GM13977 (cell line): ENCODE measurements around the gene PIK3R4.

Source experiments
- DNase-seq: peaks from one replicate; pipeline ENCODE4 v3.0.0; 2012; ENCODE audit warnings: low spot score
- in situ Hi-C: fragments of 300-500 bp; cut with MboI; formaldehyde crosslinking; loops from one replicate; pipeline ENCODE4 v1.12.0; 2022; ENCODE audit warnings: low sequenced_read_pairs, low pct_unique_long_range_greater_than_20kb, mixed read lengths, inconsistent platforms; ENCODE audit not compliant: unreplicated experiment
- TF ChIP-seq, protein P1 (sequence below): IDR thresholded peaks from 2 replicates; pipeline ENCODE4 v1.5.1; 2012; ENCODE audit warnings: mild to moderate bottlenecking, control low read depth; ENCODE audit not compliant: insufficient read depth; ENCODE audit errors: extremely low read depth, missing control alignments

Gene PIK3R4

DNA sequence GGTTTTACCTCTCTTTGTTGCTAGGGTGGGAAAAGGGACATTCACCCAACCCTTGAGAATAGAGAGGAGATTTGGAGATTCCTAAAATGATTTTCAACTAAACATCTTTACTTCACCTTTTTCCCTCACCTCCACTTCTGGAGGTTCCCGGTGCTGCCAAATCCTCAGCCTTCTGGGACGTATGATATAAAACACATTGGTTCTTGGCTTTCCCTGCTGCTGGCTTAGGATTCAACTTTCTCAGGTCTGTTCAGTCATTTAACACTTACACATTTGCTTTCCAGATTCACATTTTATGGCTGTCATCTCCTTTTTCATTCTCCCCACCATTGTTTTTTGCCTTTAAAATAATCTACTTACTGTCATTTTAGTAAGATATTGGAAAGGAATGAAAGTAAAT lies 106.6 kb downstream of the PIK3R4 start:
- TF ChIP-seq, protein P1, sequence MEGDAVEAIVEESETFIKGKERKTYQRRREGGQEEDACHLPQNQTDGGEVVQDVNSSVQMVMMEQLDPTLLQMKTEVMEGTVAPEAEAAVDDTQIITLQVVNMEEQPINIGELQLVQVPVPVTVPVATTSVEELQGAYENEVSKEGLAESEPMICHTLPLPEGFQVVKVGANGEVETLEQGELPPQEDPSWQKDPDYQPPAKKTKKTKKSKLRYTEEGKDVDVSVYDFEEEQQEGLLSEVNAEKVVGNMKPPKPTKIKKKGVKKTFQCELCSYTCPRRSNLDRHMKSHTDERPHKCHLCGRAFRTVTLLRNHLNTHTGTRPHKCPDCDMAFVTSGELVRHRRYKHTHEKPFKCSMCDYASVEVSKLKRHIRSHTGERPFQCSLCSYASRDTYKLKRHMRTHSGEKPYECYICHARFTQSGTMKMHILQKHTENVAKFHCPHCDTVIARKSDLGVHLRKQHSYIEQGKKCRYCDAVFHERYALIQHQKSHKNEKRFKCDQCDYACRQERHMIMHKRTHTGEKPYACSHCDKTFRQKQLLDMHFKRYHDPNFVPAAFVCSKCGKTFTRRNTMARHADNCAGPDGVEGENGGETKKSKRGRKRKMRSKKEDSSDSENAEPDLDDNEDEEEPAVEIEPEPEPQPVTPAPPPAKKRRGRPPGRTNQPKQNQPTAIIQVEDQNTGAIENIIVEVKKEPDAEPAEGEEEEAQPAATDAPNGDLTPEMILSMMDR: no peak
- in situ Hi-C loops: no loop called here
- no peak for DNase-seq

DNA sequence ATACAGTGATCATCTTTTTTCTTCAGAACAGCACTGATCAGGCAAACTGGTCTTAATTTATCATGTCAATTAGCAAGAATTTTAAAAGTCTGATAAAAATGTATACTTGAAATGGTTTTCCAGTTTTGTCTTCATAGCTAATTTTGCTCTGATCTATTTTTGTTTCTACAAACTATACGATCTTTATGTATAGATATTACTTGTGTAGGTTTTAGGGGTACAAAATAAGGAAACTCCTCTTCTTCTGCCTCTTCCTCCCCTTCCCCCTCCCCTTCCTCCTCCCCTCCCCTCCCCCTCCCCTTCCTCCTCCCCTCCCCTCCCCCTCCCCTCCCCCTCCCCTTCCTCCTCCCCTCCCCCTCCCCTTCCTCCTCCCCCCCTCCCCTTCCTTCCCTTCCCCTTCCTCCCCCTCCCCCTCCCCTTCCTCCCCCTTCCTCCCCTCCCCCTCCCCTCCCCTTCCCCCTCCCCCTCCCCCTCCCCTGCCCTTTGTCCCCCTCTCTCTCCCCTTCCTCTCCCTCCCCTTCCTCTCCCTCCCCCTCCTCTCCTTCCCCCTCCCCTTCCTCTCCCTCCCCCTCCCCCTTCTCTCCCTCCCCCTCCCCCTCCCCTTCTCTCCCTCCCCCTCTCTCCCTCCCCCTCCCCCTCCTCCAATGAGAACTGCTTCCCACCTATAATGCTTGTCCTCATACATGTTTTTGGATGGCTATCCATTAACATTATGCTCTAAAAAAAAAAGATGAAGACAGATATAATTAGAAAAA lies 110.0 kb downstream of the PIK3R4 start:
- in situ Hi-C loops: no loop called here
- no peak for DNase-seq
- TF ChIP-seq, protein P1: no peak

DNA sequence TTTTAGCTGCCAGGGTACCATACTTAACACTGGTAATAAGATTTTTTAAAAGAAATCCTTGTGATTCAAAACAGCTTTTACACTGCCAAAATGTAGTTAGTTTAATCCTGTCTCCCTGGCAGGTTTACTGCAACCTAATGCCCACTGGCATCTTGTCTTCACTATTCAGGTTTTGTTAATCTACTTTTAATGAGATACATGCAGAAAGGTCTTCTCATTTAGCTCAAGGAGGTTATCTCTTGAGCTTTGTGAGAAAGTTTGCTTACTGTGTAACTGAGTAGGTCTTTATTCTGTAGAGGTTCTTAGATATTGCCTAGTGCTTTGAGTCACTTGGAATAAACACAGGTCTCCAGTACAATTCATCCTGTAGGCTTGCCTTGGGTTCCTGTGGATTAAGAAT lies 110.7 kb downstream of the PIK3R4 start:
- in situ Hi-C loops: no loop called here
- TF ChIP-seq, protein P1: no peak

DNA sequence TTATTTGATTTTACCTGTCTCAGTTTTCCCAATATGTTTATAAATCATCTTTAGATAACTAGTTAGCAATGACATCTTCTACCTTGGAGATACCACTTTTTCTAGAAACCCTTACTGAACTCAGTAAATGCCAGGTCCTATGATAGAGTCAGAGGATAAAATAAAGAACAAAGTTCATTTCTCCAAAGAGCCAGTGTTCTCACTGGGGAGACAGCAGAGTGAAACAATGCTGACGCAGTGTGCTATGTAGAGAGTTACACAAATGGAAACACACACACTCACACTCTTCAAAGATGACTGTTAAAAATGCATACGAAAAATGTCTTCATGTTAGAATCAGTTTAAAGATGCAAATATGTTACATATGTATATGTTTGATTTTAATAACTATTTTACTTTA lies 111.3 kb downstream of the PIK3R4 start:
- no peak for DNase-seq
- in situ Hi-C loops: no loop called here
- TF ChIP-seq, protein P1: no peak

More for the DNA sequence above, 110.7 kb downstream of the PIK3R4 start:
- no peak for DNase-seq
